B cell (primary cell): ENCODE data around the gene BTF3L4. TPM values are rescaled to one million over a fixed set of nuclear protein-coding genes. Genes with fewer than 3 reads are reported as not detected.

ENCODE experiments used
- ATAC-seq: fragments of 200-7000 bp; cut with Tn5 transposase; one replicate; pipeline ENCODE4 v1.10.0; 2021; ENCODE audit warnings: low read depth, mild to moderate bottlenecking, moderate number of reproducible peaks, moderate library complexity
- CTCF ChIA-PET: fragments of 350-600 bp; sonication (Branson Sonifier 250); formaldehyde crosslinking; loops from one replicate; lab custom pipeline; 2021; ENCODE audit warnings: antibody characterized with exemption, inconsistent platforms; lab: Charles Lee
- POLR2A ChIA-PET: fragments of 350-600 bp; sonication (Branson Sonifier 250); formaldehyde crosslinking; loops from one replicate; lab custom pipeline; 2021; ENCODE audit warnings: antibody characterized with exemption; lab: Charles Lee
- DNase-seq: peaks from one replicate; pipeline ENCODE4 v3.0.0; 2013
- H2AFZ ChIP-seq: 2 replicates; pipeline ENCODE4 v1.6.1; 2012; ENCODE audit warnings: mild to moderate bottlenecking, low read depth, low read length; ENCODE audit not compliant: insufficient read depth, poor library complexity, severe bottlenecking
- H3K27ac ChIP-seq, 2 donors: 1 replicate in 1 of 2; 2 replicates in 1 of 2; pipeline ENCODE4 v1.5.1; 2012 to 2013; ENCODE audit warnings: low read length in 2 of 2, mild to moderate bottlenecking in 2 of 2, moderate library complexity in 1 of 2
- H3K27me3 ChIP-seq, 4 experiments: fragments of 200-600 bp in 1 of 4; sonication (generic) in 1 of 4; replicated peaks in 1 of 4; 1 replicate in 2 of 4; 2 replicates in 2 of 4; pipeline versions ENCODE4 v1.6.1 to v1.7.0; 2013 to 2016; ENCODE audit warnings: low read length in 3 of 4, mild to moderate bottlenecking in 2 of 4, mixed read lengths in 1 of 4, moderate library complexity in 1 of 4; ENCODE audit not compliant: insufficient read depth in 4 of 4, control insufficient read depth in 3 of 4; ENCODE audit errors: control extremely low read depth in 1 of 4
- H3K36me3 ChIP-seq, 2 experiments: replicated peaks in 1 of 2; 1 replicate in 1 of 2; 2 replicates in 1 of 2; pipeline versions ENCODE4 v1.6.1 to v1.7.1; 2013; ENCODE audit warnings: low read length in 1 of 2; ENCODE audit not compliant: insufficient read depth in 2 of 2, control insufficient read depth in 1 of 2; ENCODE audit errors: control extremely low read depth in 1 of 2, extremely low read depth in 1 of 2
- H3K4me1 ChIP-seq, 2 donors: fragments of 200-600 bp in 1 of 2; sonication (generic) in 1 of 2; 1 replicate in 1 of 2; 2 replicates in 1 of 2; pipeline versions ENCODE4 v1.5.1 to v1.6.1; 2013 to 2017; ENCODE audit warnings: low read length in 2 of 2; ENCODE audit not compliant: control insufficient read depth in 2 of 2, insufficient read depth in 2 of 2
- H3K4me2 ChIP-seq: replicated peaks from 2 replicates; pipeline ENCODE3; 2012; ENCODE audit warnings: mild to moderate bottlenecking, low read depth, low read length; ENCODE audit not compliant: poor library complexity, severe bottlenecking
- H3K4me3 ChIP-seq, 5 experiments: fragments of 200-600 bp in 1 of 5; sonication (generic) in 1 of 5; 1 replicate in 3 of 5; 2 replicates in 2 of 5; pipeline versions ENCODE4 v1.5.1 to v1.7.0; 2011 to 2016; ENCODE audit warnings: low read length in 4 of 5, mild to moderate bottlenecking in 4 of 5, low read depth in 2 of 5, control low read depth in 1 of 5, moderate library complexity in 1 of 5; ENCODE audit not compliant: insufficient read depth in 1 of 5; ENCODE audit errors: control extremely low read depth in 1 of 5, extremely low read depth in 1 of 5
- H3K79me2 ChIP-seq: fragments of 200-600 bp; sonication (generic); one replicate; pipeline ENCODE4 v1.6.0; 2016; ENCODE audit warnings: low read length; ENCODE audit not compliant: control insufficient read depth, insufficient read depth
- H3K9ac ChIP-seq: fragments of 200-600 bp; sonication (generic); 2 replicates; pipeline ENCODE4 v1.6.1; 2017; ENCODE audit warnings: mild to moderate bottlenecking, low read length, moderate library complexity
- H3K9me3 ChIP-seq, 3 donors: one replicate each; pipeline versions ENCODE4 v1.6.1 to v1.7.1; 2013; ENCODE audit warnings: low read length in 2 of 3; ENCODE audit not compliant: control insufficient read depth in 2 of 3, insufficient read depth in 1 of 3; ENCODE audit errors: control extremely low read depth in 1 of 3
- H4K20me1 ChIP-seq: 2 replicates; pipeline ENCODE4 v1.6.0; 2012; ENCODE audit warnings: mild to moderate bottlenecking, low read length; ENCODE audit not compliant: insufficient read depth, control insufficient read depth, poor library complexity, severe bottlenecking
- H3K27ac Mint-ChIP-seq: one replicate; pipeline ENCODE4 v1.8.0; 2021; ENCODE audit warnings: mixed read lengths
- H3K27me3 Mint-ChIP-seq: one replicate; pipeline ENCODE4 v1.8.0; 2021; ENCODE audit warnings: mixed read lengths
- H3K4me1 Mint-ChIP-seq: one replicate; pipeline ENCODE4 v1.8.0; 2021; ENCODE audit warnings: mixed read lengths
- H3K4me3 Mint-ChIP-seq: one replicate; pipeline ENCODE4 v1.8.0; 2021; ENCODE audit warnings: mixed read lengths
- H3K9me3 Mint-ChIP-seq: one replicate; pipeline ENCODE4 v1.8.0; 2022; ENCODE audit warnings: mixed read lengths; ENCODE audit not compliant: insufficient read depth
- CTCF ChIP-seq: fragments of 200-600 bp; IDR thresholded peaks from one replicate; pipeline ENCODE4 v1.8.0; 2022; ENCODE audit warnings: antibody characterized with exemption, mild to moderate bottlenecking
- EZH2 ChIP-seq: IDR thresholded peaks from 2 replicates; pipeline ENCODE4 v1.6.1; 2012; ENCODE audit warnings: borderline replicate concordance, low read depth, mild to moderate bottlenecking, moderate library complexity, low read length; ENCODE audit not compliant: insufficient read depth, poor library complexity, severe bottlenecking
- WGBS: methylation state at CpG from one replicate; pipeline ENCODE4 v1.1.5; 2013; ENCODE audit warnings: missing lambda C conversion rate; ENCODE audit not compliant: insufficient coverage; 5-methylcytosine and 5-hydroxymethylcytosine counted together
- intact Hi-C: fragments of 100-400 bp; cut with micrococcal nuclease; formaldehyde crosslinking; loops from one replicate; pipeline ENCODE4 v1.10.0; 2022
- polyA plus RNA-seq: library from polyadenylated mRNA; depleted of rRNA; stranded (reverse); fragments of >200 nt; gene quantifications from 2 replicates; pipeline ENCODE4 v1.2.3, GENCODE V29; 2012
- total RNA-seq, 2 donors: library from RNA; stranded (reverse); fragments of 120-200 nt in 1 of 2; gene quantifications; 1 replicate in 1 of 2; 2 replicates in 1 of 2; pipeline versions ENCODE4 v1.2.3 to v1.2.4, GENCODE V29; 2013 to 2022

BTF3L4 gene
- total and polyA plus RNA-seq, 2 donors (not counting 1 experiment from before 2014, with no cell fraction given): 16.0 to 32.7 TPM

- Histone ChIP-seq H3K27me3 (no peaks in the 10 kb centered on the region), H3K4me3 (no peak overlapping the region), H3K36me3 (peaks cover 2 to 53% of the 10 kb centered on the region in 2 experiments), H3K79me2 (peaks cover 93% of the 10 kb centered on the region), H3K4me2 (no peak overlapping the region), H4K20me1 (peaks cover 49% of the 10 kb centered on the region), H3K27ac (no peak overlapping the region), H3K9me3 (no peaks in the 10 kb centered on the region), H2AFZ (no peak overlapping the region), H3K9ac (no peak overlapping the region), H3K4me1 (peaks cover 14 to 17% of the 10 kb centered on the region in 2 donors)
- intact Hi-C loops: no loop called here
- CTCF ChIA-PET: no interaction called here
- TF ChIP-seq EZH2 (no peak), CTCF (no peak)
- no peaks in the 10 kb centered on the region for H3K9me3 Mint-ChIP-seq
- no peak overlapping the region for H3K27ac Mint-ChIP-seq
- no peak for DNase-seq
- POLR2A ChIA-PET: no interaction called here
- H3K4me3 Mint-ChIP-seq: no peak overlapping the region
- 100% methylated on average over 3 of the region's 4 CpGs for WGBS
- H3K27me3 Mint-ChIP-seq: no peaks in the 10 kb centered on the region
- ATAC-seq: no peak
- peaks cover 37% of the 10 kb centered on the region for H3K4me1 Mint-ChIP-seq
Measured at GRCh38 chr1:52060822-52061221, 4.7 kb downstream of the BTF3L4 start.

GRCh38 chr1:52063192-52063591 lies 7.1 kb downstream of the BTF3L4 start:
- H2AFZ ChIP-seq: no peak overlapping the region
- H3K4me3 ChIP-seq: no peak overlapping the region
- POLR2A ChIA-PET: no interaction called here
- H3K4me3 Mint-ChIP-seq: no peak overlapping the region
- peaks cover 6 to 70% of the 10 kb centered on the region in 2 experiments for H3K36me3 ChIP-seq
- no peak for ATAC-seq
- H3K27me3 Mint-ChIP-seq: no peaks in the 10 kb centered on the region
- H3K4me1 ChIP-seq: peaks cover 0 to under 1% of the 10 kb centered on the region in 2 donors
- H4K20me1 ChIP-seq: peaks cover 60% of the 10 kb centered on the region
- no peaks in the 10 kb centered on the region for H3K9me3 ChIP-seq
- H3K79me2 ChIP-seq: peaks cover 98% of the 10 kb centered on the region
- TF ChIP-seq EZH2 (no peak), CTCF (no peak)
- H3K27ac Mint-ChIP-seq: no peak overlapping the region
- peaks cover 23% of the 10 kb centered on the region for H3K4me1 Mint-ChIP-seq
- WGBS: 100% methylated on average over 2 of the region's 2 CpGs
- DNase-seq: no peak
- no peak overlapping the region for H3K9ac ChIP-seq
- H3K27me3 ChIP-seq: no peaks in the 10 kb centered on the region
- no peak overlapping the region for H3K27ac ChIP-seq
- H3K4me2 ChIP-seq: no peak overlapping the region
- CTCF ChIA-PET: no interaction called here
- H3K9me3 Mint-ChIP-seq: no peaks in the 10 kb centered on the region
- intact Hi-C loops: no loop called here
